NCI-H1417 (cell line): ENCODE data around the gene UFD1.
A peak's percentile ranks its signal among the peaks of the same experiment; 100 is the strongest.

Experiments
- DNase-seq, 3 experiments: peaks; one replicate each; lab custom pipeline; 2025; lab: John Stamatoyannopoulos, UW

Gene UFD1

DNA sequence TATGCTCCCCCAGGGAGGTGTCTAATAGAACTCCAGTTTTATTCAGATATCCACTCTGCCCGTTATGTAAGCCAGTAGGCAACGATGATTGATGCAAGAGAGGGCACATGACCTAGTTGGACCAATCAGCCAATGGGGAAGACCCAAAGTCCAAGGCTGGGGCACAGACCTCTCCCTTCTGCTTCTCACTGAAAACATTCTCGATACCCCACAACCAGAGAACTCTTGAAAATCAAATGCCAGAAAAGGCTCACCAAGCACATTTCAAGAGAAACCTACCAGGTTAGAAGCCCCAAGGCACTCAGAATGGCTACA is 54.9 kb downstream of the UFD1 start:
- DNase-seq: no peak

- DNase-seq: no peak
These were observed 56.3 kb downstream of the UFD1 start for GRCh38 chr22:19422440-19423301.

DNA sequence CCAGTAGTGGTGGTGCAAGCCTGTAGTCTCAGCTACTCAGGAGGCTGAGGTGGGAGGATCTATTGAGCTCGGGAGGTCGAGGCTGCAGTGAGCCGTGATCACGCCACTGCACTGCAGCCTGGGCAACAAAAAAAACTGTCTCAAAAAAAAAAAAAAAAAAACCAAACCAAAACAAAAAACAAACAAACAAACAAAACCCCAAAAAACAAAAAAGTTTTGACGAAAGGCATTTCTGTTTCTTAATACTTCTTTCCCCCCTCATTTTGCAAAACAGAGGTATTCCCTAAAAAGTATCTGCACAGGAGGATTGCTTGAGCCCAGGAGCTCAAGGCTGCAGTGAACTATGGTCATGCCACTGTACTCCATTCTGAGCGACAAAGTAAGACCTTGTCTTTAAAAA is 58.7 kb downstream of the UFD1 start:
- DNase-seq: no peak

DNA sequence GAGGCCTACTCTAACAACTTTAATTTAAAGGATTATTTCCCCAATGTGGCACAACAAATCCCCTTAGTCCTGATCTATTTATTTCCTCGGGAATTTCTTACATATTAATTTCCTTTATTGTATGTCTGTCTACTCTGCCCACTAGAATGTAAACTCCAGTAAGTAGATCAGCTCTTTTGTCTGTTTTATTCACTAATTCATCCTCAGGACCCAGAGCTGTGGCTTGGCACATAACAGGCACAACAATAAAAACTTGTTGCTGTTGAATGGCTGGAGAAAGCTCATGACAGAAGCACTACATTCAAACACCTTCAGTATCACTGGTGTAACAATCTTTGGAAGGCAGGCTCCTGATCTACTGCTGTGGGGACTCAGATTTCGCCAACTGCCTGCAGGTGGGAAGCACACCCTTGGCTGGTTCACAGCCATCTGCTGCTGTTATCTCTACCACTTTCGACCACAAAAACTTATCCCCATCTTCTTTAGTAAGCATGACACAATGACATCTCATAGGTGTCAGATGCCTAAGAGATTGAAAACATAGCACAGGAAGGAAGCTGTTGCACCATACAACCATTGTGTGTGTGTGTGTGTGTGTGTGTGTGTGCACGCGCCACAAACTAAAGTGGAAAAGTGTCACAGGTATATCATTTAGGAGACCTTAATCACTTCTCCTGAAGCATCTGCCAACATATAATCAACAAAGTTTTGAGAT is 59.4 kb downstream of the UFD1 start:
- no peak for DNase-seq

DNA sequence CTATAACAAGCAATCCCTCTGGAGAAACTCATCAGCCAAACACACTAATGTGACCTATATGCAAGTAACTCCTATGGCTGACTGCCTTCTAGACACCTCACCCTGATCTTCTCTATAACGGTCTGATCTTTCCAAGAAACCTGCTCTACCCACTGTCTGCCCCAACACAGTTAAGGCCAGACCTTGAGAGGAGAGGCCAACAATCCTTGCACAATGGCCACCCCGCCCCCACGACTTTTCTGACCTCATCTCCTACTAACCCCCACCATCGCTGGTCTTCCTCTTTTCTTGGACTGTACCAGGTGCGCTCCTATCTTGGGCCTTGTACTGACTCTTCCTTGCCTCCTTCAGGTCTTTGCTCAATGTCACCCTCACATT is 59.9 kb downstream of the UFD1 start:
- no peak for DNase-seq

- no peak for DNase-seq
These were observed 66.1 kb downstream of the UFD1 start for GRCh38 chr22:19412923-19413322.

DNA sequence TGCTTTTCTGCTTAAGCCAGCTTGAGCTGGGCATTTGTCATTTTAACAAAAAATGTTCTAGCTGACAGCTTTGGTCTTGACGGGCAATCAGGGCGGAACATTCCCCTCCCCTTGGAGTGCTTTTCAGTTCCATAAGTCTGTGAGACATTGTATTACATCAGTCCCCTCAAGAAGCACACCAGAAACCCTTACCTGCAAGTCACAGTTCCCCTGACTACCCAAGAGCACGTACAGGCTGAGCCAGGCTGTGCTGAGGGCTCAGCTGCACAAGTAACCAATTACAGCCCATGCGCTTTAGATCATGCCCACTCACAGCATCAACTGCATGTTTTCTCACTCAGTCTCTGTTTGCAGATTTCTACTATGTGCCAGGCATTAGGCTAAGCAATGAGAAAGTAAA is 66.5 kb downstream of the UFD1 start:
- DNase-seq: no peak

- no peak for DNase-seq
These were observed 67.3 kb downstream of the UFD1 start for GRCh38 chr22:19411690-19412045.

- no peak for DNase-seq
These were observed 67.9 kb downstream of the UFD1 start for GRCh38 chr22:19410941-19411689.

DNA sequence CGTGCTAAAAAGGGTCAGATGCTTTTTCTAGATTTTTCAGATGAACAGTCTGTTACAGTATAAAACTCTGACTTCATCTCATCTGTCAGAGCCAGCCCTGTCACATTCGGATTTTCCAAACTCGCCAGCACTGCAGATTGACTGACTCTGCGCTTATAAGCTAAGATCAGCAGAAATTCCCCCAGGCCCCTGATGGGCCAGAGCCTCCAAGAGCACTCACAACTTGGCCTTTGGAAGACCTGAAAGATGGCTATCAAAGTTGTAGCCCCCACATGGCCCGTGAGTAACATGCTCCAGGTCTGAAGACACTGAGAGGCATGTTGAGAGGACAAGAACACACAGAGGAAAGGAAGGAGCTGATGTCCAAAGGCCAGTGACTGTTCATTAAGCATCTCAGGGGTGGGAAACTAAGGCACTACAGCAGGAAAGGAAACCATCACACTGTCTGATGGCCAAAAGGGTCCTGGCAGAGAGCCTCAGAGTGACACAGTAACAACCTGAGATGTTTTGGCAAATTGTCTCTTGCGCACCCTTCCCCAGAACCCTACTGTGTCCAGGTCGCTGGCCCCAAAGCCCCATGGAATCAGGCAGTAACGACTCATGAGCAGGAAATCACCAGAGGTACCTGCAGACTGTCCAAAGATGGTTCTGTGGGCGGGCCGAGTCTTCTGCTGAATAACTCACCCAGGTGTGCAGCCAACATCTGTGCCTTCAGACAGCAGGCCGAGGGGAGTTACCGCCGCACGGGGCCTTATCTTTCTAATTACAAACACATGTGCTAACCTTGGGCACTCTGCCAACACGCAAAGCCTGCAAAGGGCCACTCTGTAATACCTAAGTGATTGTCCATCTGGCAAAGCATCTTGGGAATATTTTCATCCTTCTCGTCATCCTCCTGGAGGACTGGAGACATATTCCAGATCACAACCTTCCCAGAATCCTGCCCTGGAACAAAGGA is 71.1 kb downstream of the UFD1 start:
- peak in 1 of 3 experiments; percentile 54 for DNase-seq

DNA sequence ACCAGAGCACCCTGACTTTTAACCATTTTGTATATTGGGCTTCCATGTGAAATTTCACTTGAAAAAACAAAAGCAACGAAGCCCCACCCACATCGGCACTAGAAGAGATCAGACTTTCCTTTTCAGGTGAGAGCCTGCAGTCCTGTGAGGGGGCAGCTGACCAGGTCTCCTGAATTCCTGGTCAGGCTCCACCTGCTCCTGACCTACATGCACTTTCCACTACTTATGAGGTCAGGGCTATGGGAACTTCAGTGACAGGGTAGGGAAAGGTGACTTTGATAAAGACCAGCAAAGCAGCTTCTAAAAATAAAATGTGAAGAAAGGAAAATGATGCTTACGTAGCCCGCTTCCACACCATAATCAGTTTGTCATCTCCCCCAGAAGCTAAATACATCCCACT is 72.1 kb downstream of the UFD1 start:
- DNase-seq: peak in 1 of 3 experiments; percentile 0

DNA sequence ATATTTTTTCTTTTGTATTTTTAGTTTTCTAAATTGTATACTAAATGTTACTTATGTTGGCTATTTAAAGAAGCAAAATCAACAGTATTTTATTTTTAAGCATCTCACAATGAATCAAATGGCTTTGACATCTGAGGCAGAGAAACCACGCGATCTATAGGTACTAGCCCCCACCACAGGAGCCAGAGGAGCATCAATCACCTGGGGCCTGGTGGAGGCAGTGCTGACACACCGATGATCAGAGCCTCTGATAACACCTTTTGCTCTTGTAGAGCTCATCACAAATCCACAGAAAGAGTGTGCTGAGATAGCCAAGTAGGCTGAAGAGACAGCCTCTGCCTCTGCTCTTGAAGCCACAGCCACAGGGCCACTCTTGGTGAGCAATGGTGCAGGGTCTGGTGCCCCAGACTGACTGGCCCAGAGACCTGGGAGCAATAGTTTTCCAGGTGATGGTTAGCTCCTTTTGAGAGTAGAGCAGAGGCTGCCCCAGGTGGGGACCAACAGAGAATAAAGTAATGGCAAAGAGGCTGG is 72.6 kb downstream of the UFD1 start:
- DNase-seq: no peak

- no peak for DNase-seq
These were observed 73.3 kb downstream of the UFD1 start for GRCh38 chr22:19405652-19406051.

GRCh38 chr22:19405133-19405532 is 73.9 kb downstream of the UFD1 start:
- DNase-seq: no peak

DNA sequence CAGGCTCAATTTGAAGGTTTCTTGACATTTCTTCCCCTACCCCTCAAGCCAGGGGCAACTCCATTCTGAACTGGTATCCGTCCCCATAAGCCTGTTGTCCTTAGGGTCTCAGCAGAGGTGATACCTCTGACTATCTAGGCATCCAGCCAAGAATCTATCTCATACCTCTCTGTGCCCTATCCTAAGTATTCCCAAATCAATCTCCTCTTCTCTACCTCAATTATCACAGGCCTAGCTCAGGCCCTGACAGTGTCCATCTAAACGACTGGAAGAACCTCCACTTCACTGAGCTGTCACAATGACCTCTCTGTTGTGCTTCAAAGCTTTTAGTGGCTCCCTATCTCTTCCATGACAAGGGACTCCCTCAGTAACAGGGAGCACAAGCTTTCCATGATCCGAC is 74.3 kb downstream of the UFD1 start:
- no peak for DNase-seq

DNA sequence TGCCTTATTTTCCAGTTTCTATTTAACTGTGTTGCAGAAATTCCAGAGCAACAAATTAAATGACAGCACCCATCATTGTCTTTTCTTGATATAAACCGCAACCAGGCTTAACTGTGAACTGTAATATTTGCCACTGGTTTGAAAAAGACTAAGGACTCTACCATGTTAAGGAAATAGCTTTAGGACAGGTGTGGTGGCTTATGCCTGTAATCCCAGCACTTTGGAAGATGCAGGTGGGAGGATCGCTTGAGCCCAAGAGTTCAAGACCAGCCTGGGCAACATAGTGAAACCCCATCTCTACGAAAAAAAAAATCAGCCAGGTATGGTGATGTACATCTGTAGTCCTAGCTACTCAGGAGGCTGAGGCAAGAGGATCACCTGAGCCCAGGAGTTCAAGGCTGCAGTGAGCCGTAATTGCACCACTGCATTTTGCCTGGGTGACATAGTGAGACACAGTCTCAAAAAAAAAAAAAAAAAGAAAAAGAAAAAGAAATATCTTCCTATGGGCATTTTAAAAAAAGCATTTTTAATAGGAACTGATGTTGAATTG is 76.3 kb downstream of the UFD1 start:
- no peak for DNase-seq

- DNase-seq: no peak
These were observed 77.5 kb downstream of the UFD1 start for GRCh38 chr22:19401483-19401882.

DNA sequence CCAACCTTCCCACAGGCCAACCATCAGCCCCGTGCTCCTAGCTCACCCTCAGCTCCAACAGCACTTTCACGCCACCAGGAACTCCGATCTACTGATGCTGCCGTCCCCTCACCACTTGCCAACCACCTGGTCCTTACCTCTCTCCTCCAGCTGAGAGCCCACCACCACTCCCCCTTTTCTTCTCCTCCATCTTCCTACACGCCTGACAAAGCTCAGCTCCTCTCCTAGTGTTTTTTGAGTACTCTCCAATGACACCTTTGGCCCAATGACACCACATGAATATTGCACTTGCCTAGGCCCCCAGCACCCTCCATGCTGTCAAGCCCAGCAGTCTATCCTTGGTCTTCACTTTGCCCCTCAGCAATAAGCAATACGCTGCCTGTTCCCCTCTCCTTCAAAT is 78.1 kb downstream of the UFD1 start:
- DNase-seq: no peak
